Measurements from ENCODE around the gene IMPDH1. TPM values are rescaled to one million over a fixed set of nuclear protein-coding genes. Genes with fewer than 3 reads are reported as not detected.
A peak's percentile ranks its signal among the peaks of the same experiment; 100 is the strongest.

The IMPDH1 gene
- polyA plus RNA-seq, 2 of the 4 experiments (the other 2 are of a cell fraction), result 55.4 to 65.4 TPM

DNA sequence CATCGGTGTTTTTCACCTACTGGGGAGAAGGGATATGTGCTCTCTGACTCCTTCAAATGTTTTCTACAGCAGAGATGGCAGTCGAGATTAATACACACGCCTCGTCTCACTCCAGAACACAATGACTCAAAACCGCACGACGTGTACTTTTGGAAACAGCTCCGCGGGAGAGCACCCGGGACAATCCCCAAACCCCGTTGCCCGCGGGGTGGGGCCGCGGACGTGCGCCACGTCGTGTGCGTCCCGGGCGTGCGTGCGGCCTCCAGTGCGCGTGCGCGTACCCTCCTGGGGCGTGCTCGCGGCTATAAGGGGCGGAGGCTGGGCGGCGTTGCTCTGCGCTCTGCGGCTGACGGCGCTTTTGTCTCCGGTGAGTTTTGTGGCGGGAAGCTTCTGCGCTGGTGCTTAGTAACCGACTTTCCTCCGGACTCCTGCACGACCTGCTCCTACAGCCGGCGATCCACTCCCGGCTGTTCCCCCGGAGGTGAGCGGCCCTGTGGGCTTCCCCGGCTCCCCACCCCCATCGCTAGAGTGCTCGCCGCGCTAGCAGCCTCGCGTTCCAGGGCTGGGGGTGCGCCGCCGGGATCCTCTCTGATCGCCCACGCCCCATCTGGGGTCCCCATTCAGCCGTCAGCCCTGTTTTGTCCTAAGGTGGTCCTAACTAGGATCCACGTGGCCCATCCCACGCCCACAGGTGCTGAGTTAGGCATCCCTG is 45.9 kb upstream of the IMPDH1 start, which contains the start of gene HILPDA (continued):
- TF ChIP-seq ZFP36 (IDR thresholded peaks at IDR 0.05; ENCODE audit: borderline replicate concordance, partially characterized antibody) (no peak), HOXB5 (CRISPR knock-in tag; IDR thresholded peaks at IDR 0.05) (0 out of 2 replicates have a peak, but pooled peaks have one; percentile 39), JUNB (IDR thresholded peaks at IDR 0.05) (no peak), HOXB13 (CRISPR knock-in tag; IDR thresholded peaks at IDR 0.05; ENCODE audit: low read depth) (no peak), HOXA7 (CRISPR knock-in tag; IDR thresholded peaks at IDR 0.05) (no peak), POLR2AphosphoS2 (conservative IDR thresholded peaks at IDR 0.05; ENCODE audit: low read length) (no peak), TFCP2L1 (CRISPR knock-in tag; IDR thresholded peaks at IDR 0.05) (no peak), ESRRA (IDR thresholded peaks at IDR 0.05; ENCODE audit: borderline replicate concordance, low read length) (no peak), MYC (IDR thresholded peaks at IDR 0.05; ENCODE audit: borderline replicate concordance, low read length) (peak; percentile 69; the same call in 1 of the 2 replicates), EHF (CRISPR knock-in tag; IDR thresholded peaks at IDR 0.05) (no peak), ZC3H11A (IDR thresholded peaks at IDR 0.05) (no peak), RNF2 (IDR thresholded peaks at IDR 0.05; ENCODE audit: borderline replicate concordance, low read depth) (no peak), ZSCAN20 (CRISPR knock-in tag; IDR thresholded peaks at IDR 0.05) (no peak), CHD2 (IDR thresholded peaks at IDR 0.05; ENCODE audit: low read length, partially characterized antibody) (no peak), HEYL (CRISPR knock-in tag; IDR thresholded peaks at IDR 0.05) (no peak), SREBF2 (IDR thresholded peaks at IDR 0.05) (no peak), SMC3 (IDR thresholded peaks at IDR 0.05) (0 out of 3 replicates have a peak, but pooled peaks have one; percentile 12), TP53 (CRISPR knock-in tag; IDR thresholded peaks at IDR 0.05) (no peak), EP300 (IDR thresholded peaks at IDR 0.05) (peak in 1 of 2 experiments; percentile 24; a peak in 1 of 5 replicates), MAZ (IDR thresholded peaks at IDR 0.05; ENCODE audit: borderline replicate concordance, low read depth, low read length) (no peak), ZNF302 (CRISPR knock-in tag; IDR thresholded peaks at IDR 0.05) (no peak), CBX8 (IDR thresholded peaks at IDR 0.05) (no peak)
- TF ChIP-seq, protein P1, sequence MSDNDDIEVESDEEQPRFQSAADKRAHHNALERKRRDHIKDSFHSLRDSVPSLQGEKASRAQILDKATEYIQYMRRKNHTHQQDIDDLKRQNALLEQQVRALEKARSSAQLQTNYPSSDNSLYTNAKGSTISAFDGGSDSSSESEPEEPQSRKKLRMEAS (IDR thresholded peaks at IDR 0.05), result peak; percentile 86
- TF ChIP-seq, protein P2, sequence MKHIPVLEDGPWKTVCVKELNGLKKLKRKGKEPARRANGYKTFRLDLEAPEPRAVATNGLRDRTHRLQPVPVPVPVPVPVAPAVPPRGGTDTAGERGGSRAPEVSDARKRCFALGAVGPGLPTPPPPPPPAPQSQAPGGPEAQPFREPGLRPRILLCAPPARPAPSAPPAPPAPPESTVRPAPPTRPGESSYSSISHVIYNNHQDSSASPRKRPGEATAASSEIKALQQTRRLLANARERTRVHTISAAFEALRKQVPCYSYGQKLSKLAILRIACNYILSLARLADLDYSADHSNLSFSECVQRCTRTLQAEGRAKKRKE (CRISPR knock-in tag; IDR thresholded peaks at IDR 0.05; ENCODE audit: low read depth), result no peak
- TF ChIP-seq, protein P3, sequence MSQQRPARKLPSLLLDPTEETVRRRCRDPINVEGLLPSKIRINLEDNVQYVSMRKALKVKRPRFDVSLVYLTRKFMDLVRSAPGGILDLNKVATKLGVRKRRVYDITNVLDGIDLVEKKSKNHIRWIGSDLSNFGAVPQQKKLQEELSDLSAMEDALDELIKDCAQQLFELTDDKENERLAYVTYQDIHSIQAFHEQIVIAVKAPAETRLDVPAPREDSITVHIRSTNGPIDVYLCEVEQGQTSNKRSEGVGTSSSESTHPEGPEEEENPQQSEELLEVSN (IDR thresholded peaks at IDR 0.05; ENCODE audit: borderline replicate concordance, low read depth), result peak; percentile 90
- TF ChIP-seq, protein P4, sequence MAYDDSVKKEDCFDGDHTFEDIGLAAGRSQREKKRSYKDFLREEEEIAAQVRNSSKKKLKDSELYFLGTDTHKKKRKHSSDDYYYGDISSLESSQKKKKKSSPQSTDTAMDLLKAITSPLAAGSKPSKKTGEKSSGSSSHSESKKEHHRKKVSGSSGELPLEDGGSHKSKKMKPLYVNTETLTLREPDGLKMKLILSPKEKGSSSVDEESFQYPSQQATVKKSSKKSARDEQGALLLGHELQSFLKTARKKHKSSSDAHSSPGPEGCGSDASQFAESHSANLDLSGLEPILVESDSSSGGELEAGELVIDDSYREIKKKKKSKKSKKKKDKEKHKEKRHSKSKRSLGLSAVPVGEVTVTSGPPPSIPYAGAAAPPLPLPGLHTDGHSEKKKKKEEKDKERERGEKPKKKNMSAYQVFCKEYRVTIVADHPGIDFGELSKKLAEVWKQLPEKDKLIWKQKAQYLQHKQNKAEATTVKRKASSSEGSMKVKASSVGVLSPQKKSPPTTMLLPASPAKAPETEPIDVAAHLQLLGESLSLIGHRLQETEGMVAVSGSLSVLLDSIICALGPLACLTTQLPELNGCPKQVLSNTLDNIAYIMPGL (CRISPR knock-in tag; IDR thresholded peaks at IDR 0.05; ENCODE audit: borderline replicate concordance), result no peak
- TF ChIP-seq, protein P5, sequence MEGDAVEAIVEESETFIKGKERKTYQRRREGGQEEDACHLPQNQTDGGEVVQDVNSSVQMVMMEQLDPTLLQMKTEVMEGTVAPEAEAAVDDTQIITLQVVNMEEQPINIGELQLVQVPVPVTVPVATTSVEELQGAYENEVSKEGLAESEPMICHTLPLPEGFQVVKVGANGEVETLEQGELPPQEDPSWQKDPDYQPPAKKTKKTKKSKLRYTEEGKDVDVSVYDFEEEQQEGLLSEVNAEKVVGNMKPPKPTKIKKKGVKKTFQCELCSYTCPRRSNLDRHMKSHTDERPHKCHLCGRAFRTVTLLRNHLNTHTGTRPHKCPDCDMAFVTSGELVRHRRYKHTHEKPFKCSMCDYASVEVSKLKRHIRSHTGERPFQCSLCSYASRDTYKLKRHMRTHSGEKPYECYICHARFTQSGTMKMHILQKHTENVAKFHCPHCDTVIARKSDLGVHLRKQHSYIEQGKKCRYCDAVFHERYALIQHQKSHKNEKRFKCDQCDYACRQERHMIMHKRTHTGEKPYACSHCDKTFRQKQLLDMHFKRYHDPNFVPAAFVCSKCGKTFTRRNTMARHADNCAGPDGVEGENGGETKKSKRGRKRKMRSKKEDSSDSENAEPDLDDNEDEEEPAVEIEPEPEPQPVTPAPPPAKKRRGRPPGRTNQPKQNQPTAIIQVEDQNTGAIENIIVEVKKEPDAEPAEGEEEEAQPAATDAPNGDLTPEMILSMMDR (IDR thresholded peaks at IDR 0.05), result no peak
- TF ChIP-seq, protein P6, sequence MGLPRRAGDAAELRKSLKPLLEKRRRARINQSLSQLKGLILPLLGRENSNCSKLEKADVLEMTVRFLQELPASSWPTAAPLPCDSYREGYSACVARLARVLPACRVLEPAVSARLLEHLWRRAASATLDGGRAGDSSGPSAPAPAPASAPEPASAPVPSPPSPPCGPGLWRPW (IDR thresholded peaks at IDR 0.05), result no peak
- TF ChIP-seq, protein P7, sequence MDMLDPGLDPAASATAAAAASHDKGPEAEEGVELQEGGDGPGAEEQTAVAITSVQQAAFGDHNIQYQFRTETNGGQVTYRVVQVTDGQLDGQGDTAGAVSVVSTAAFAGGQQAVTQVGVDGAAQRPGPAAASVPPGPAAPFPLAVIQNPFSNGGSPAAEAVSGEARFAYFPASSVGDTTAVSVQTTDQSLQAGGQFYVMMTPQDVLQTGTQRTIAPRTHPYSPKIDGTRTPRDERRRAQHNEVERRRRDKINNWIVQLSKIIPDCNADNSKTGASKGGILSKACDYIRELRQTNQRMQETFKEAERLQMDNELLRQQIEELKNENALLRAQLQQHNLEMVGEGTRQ (IDR thresholded peaks at IDR 0.05), result no peak
- TF ChIP-seq, protein P8, sequence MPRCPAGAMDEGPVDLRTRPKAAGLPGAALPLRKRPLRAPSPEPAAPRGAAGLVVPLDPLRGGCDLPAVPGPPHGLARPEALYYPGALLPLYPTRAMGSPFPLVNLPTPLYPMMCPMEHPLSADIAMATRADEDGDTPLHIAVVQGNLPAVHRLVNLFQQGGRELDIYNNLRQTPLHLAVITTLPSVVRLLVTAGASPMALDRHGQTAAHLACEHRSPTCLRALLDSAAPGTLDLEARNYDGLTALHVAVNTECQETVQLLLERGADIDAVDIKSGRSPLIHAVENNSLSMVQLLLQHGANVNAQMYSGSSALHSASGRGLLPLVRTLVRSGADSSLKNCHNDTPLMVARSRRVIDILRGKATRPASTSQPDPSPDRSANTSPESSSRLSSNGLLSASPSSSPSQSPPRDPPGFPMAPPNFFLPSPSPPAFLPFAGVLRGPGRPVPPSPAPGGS (IDR thresholded peaks at IDR 0.05), result peak; percentile 83
- TF ChIP-seq, protein P9, sequence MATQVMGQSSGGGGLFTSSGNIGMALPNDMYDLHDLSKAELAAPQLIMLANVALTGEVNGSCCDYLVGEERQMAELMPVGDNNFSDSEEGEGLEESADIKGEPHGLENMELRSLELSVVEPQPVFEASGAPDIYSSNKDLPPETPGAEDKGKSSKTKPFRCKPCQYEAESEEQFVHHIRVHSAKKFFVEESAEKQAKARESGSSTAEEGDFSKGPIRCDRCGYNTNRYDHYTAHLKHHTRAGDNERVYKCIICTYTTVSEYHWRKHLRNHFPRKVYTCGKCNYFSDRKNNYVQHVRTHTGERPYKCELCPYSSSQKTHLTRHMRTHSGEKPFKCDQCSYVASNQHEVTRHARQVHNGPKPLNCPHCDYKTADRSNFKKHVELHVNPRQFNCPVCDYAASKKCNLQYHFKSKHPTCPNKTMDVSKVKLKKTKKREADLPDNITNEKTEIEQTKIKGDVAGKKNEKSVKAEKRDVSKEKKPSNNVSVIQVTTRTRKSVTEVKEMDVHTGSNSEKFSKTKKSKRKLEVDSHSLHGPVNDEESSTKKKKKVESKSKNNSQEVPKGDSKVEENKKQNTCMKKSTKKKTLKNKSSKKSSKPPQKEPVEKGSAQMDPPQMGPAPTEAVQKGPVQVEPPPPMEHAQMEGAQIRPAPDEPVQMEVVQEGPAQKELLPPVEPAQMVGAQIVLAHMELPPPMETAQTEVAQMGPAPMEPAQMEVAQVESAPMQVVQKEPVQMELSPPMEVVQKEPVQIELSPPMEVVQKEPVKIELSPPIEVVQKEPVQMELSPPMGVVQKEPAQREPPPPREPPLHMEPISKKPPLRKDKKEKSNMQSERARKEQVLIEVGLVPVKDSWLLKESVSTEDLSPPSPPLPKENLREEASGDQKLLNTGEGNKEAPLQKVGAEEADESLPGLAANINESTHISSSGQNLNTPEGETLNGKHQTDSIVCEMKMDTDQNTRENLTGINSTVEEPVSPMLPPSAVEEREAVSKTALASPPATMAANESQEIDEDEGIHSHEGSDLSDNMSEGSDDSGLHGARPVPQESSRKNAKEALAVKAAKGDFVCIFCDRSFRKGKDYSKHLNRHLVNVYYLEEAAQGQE (IDR thresholded peaks at IDR 0.05), result no peak
